GM18498 (cell line): Measurements from ENCODE around the gene ZC3H8.

ENCODE experiments used
- ATAC-seq: cut with Tn5 transposase; IDR thresholded peaks from one replicate; pipeline ENCODE4 v1.9.1; 2021; ENCODE audit warnings: mild to moderate bottlenecking, moderate library complexity; ENCODE audit not compliant: unreplicated experiment

ZC3H8 gene

DNA sequence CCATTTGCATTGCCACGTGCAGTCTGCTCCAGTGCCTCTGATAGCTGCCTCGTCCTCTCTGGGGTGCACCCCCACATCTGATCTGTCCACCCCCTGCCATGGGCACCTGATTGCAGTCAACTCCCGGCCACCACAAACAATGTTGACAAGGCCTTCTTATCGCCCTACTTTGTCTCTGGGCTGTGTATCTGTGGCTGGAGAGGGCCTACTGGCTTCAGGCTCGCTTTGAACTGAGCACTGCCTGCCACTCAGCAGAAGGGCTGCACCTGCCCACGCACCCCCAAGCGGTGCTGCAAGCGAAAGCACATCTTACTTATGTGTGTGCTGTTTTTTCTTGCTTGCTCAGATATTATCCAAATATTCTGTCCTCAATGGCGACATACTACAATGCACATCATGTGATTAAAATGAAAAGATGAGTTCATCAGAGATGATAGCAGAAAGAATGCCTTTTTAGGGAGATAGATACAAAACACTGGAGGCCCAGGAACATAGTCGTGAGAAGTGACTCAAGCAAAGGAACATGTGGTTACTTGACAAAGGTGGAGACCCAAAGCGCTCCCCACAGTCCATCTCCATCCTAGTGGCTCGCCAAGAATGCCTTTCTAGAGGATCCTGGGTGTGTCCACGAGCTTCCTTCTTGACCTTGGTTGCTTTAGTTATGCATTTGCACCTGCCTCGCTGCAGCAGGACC lies 87.9 kb downstream of the ZC3H8 start:
- no peak for ATAC-seq

DNA sequence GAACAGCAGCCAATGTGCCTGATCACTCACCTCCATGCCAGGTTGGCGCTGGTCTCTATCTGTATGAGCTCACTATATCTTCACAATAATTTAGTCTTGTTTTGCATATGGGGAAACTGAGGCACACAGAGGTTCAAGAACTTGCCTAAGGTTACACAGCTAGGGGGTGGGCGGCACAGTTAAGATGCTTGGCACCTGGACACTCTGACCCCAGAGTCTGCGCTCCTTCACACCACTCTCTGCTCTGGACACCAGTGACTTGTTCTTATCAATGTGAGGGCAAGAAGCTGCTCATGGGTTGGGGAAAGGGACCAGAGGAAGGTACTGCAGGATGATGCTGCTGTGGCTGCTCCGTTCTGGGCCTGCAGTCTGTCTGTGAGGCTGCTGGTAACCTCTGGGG lies 89.5 kb downstream of the ZC3H8 start:
- no peak for ATAC-seq

DNA sequence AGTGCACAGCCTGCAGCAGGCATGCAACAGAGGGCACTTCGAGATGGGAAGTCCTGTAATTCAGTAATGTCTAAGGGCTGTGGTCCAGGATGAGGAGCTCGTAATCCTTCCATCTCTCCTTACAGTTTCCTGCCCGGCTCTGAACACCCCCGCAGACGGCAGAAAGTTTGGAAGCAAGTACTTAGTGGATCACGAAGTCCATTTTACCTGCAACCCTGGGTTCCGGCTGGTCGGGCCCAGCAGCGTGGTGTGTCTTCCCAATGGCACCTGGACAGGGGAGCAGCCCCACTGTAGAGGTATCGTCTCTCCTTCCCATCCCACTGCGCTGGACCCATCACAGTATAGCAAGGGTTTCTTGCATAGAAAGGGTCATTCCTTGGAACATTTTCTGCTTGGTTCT lies 90.0 kb downstream of the ZC3H8 start:
- no peak for ATAC-seq

DNA sequence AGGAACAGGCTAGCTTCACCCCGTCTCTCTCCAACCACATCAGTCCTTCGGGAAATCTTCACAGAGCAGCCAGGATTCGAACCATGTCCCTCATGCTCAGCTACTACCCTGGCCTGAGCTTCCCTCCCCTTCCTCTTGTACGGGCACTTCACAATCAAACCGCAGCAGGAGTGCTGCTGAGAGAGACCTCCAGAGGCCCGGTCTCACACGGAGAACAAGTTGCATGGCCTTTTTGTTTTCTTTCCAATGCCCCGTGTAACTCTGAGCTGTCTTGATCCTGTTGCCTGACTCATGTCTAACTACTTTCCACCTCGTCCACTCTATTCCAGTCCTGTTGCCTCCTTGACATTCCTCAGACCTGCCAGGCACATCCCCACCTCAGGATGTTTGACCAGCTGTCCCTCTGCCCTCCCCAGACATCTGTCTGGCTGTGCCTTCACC lies 91.3 kb downstream of the ZC3H8 start:
- ATAC-seq = no peak

DNA sequence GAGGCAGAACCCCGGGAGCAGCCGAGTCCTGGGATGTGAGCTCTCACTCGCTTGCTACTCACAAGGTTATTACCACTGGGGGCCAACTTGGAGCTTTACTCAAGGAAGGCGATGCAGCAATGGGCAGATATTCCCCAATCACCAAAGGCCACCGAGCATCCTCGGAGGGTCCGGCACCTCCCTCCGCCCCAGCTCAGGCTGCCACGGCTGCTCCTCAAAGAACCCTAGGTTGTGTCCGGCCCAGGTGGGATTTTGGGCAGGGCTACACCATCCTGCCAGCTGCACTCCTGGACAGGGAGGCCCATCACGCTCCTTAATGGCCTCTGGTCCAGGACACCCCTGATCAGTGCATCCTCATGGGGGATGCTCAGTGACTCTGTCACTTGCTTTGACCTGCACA lies 91.9 kb downstream of the ZC3H8 start:
- no peak for ATAC-seq

DNA sequence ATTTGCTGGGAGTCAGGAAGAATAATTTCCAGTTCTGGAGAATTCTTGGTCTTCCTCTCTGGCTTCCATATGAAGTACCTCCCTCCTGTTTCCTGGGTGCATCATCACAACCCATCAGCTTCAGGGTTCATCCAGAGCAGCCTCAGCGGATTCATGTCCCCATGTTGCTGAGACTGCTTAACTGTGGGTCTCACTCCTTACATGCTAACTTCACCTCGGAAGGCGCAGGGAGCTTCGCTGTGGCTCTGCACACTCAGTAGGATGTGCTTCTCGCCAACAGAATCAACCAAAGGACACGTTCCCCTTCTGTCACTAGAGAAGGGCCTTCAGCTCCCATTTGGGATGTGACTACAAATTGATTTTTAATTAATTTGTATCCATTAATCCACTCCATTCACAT lies 92.5 kb downstream of the ZC3H8 start:
- no peak for ATAC-seq
